ENCODE results near the gene SSH2. TPM values are rescaled to one million over a fixed set of nuclear protein-coding genes. Genes with fewer than 3 reads are reported as not detected.

Gene SSH2
- total and polyA plus RNA-seq, 2 of the 13 experiments (the other 11 are each of a cell fraction or from before 2014, with no cell fraction given) = 6.0 to 6.4 TPM

DNA sequence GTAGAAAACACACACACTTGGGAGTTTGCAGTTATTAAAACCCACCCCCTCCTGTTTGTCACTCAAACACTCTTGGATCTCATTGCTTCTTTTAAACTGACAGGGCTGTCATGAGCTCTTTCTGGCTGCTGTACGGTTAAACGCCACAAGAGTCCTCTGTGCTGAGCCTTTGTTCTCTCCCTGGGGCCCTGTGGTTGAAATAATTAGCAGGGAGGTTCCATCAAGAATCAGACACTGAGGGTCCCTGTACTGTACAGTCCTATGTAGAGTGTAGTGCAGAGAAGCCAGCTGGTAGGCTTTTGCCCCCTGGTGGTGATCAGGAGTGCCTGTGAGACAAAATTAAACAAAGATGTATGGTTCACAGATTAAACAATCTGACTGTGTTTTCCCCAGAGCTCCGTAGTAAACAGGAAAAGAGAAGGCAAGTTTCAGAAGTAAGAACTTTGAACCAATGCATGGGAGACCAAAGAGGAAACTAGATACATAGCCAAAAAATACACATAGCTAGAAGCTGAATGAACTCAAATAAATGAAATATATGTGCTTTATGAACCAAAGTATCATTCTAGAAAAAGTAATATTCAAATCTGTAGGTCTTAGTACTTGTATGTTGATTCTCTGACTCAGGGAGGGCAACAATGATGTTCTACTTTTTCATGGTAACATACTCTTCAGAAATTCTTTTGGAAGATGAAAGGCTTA lies 1.4 kb upstream of the SSH2 start (continued):
- TF ChIP-seq ZFAT (CRISPR knock-in tag; conservative IDR thresholded peaks at IDR 0.05) (no peak), ZNF792 (CRISPR knock-in tag; IDR thresholded peaks at IDR 0.05) (peak; percentile 30; the same call in 1 of the 2 replicates), NPAS2 (CRISPR knock-in tag; IDR thresholded peaks at IDR 0.05; ENCODE audit: borderline replicate concordance) (no peak), ZNF644 (CRISPR knock-in tag; IDR thresholded peaks at IDR 0.05; ENCODE audit: low read depth) (no peak), ZNF160 (CRISPR knock-in tag; IDR thresholded peaks at IDR 0.05) (no peak), IKZF1 (IDR thresholded peaks at IDR 0.05) (no peak), ZNF34 (CRISPR knock-in tag; IDR thresholded peaks at IDR 0.05; ENCODE audit: borderline replicate concordance) (no peak), ZBTB1 (CRISPR knock-in tag; IDR thresholded peaks at IDR 0.05; ENCODE audit: borderline replicate concordance) (no peak), CCDC6 (CRISPR knock-in tag; IDR thresholded peaks at IDR 0.05) (no peak), FIP1L1 (IDR thresholded peaks at IDR 0.05; ENCODE audit: borderline replicate concordance, insufficient read depth, low read depth, low read length) (no peak), TSC22D2 (CRISPR knock-in tag; IDR thresholded peaks at IDR 0.05; ENCODE audit: borderline replicate concordance) (no peak), POLR2G (IDR thresholded peaks at IDR 0.05; ENCODE audit: low read depth, low read length) (no peak), ZNF225 (CRISPR knock-in tag; IDR thresholded peaks at IDR 0.05) (no peak), EED (CRISPR knock-in tag; IDR thresholded peaks at IDR 0.05) (no peak), HOXA5 (CRISPR knock-in tag; IDR thresholded peaks at IDR 0.05) (no peak), LCORL (IDR thresholded peaks at IDR 0.05) (no peak), LCORL (CRISPR knock-in tag; IDR thresholded peaks at IDR 0.05) (no peak), TP53 (CRISPR knock-in tag; conservative IDR thresholded peaks at IDR 0.05) (no peak)
- TF ChIP-seq, protein P1, sequence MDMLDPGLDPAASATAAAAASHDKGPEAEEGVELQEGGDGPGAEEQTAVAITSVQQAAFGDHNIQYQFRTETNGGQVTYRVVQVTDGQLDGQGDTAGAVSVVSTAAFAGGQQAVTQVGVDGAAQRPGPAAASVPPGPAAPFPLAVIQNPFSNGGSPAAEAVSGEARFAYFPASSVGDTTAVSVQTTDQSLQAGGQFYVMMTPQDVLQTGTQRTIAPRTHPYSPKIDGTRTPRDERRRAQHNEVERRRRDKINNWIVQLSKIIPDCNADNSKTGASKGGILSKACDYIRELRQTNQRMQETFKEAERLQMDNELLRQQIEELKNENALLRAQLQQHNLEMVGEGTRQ (IDR thresholded peaks at IDR 0.05; ENCODE audit: low read depth, low read length) = no peak
- TF ChIP-seq, protein P1 (CRISPR knock-in tag; IDR thresholded peaks at IDR 0.05; ENCODE audit: borderline replicate concordance) = no peak
- TF ChIP-seq, protein P2, sequence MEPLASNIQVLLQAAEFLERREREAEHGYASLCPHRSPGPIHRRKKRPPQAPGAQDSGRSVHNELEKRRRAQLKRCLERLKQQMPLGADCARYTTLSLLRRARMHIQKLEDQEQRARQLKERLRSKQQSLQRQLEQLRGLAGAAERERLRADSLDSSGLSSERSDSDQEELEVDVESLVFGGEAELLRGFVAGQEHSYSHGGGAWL (CRISPR knock-in tag; IDR thresholded peaks at IDR 0.05) = no peak
- TF ChIP-seq, protein P3, sequence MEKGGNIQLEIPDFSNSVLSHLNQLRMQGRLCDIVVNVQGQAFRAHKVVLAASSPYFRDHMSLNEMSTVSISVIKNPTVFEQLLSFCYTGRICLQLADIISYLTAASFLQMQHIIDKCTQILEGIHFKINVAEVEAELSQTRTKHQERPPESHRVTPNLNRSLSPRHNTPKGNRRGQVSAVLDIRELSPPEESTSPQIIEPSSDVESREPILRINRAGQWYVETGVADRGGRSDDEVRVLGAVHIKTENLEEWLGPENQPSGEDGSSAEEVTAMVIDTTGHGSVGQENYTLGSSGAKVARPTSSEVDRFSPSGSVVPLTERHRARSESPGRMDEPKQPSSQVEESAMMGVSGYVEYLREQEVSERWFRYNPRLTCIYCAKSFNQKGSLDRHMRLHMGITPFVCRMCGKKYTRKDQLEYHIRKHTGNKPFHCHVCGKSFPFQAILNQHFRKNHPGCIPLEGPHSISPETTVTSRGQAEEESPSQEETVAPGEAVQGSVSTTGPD (CRISPR knock-in tag; IDR thresholded peaks at IDR 0.05) = no peak
- TF ChIP-seq, protein P4, sequence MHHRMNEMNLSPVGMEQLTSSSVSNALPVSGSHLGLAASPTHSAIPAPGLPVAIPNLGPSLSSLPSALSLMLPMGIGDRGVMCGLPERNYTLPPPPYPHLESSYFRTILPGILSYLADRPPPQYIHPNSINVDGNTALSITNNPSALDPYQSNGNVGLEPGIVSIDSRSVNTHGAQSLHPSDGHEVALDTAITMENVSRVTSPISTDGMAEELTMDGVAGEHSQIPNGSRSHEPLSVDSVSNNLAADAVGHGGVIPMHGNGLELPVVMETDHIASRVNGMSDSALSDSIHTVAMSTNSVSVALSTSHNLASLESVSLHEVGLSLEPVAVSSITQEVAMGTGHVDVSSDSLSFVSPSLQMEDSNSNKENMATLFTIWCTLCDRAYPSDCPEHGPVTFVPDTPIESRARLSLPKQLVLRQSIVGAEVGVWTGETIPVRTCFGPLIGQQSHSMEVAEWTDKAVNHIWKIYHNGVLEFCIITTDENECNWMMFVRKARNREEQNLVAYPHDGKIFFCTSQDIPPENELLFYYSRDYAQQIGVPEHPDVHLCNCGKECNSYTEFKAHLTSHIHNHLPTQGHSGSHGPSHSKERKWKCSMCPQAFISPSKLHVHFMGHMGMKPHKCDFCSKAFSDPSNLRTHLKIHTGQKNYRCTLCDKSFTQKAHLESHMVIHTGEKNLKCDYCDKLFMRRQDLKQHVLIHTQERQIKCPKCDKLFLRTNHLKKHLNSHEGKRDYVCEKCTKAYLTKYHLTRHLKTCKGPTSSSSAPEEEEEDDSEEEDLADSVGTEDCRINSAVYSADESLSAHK (CRISPR knock-in tag; IDR thresholded peaks at IDR 0.05; ENCODE audit: borderline replicate concordance) = no peak
- TF ChIP-seq, protein P5, sequence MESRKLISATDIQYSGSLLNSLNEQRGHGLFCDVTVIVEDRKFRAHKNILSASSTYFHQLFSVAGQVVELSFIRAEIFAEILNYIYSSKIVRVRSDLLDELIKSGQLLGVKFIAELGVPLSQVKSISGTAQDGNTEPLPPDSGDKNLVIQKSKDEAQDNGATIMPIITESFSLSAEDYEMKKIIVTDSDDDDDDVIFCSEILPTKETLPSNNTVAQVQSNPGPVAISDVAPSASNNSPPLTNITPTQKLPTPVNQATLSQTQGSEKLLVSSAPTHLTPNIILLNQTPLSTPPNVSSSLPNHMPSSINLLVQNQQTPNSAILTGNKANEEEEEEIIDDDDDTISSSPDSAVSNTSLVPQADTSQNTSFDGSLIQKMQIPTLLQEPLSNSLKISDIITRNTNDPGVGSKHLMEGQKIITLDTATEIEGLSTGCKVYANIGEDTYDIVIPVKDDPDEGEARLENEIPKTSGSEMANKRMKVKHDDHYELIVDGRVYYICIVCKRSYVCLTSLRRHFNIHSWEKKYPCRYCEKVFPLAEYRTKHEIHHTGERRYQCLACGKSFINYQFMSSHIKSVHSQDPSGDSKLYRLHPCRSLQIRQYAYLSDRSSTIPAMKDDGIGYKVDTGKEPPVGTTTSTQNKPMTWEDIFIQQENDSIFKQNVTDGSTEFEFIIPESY (CRISPR knock-in tag; IDR thresholded peaks at IDR 0.05) = no peak

Measured in HepG2 (cell line).